A204.1 (cell line): ENCODE results near the gene HAUS1.
"Not testable (repeated sequence)": the region's sequence is repeated elsewhere in the genome, so short reads cannot be mapped to it uniquely, and the experiment has no call there.

Experiments
- FAIRE-seq: peaks from 2 replicates; lab custom pipeline; 2012; peaks lifted over from hg19 to GRCh38; lab: Jason Lieb, UNC

HAUS1 gene

GRCh38 chr18:46095532-46095931 lies 8.7 kb upstream of the HAUS1 start:
- FAIRE-seq, result no peak

GRCh38 chr18:46096651-46097300 lies 7.4 kb upstream of the HAUS1 start:
- FAIRE-seq, result no peak

- FAIRE-seq, result no peak
These were observed 6.8 kb upstream of the HAUS1 start for GRCh38 chr18:46097431-46097800.

- FAIRE-seq, result peak; percentile 6
These were observed 6.2 kb upstream of the HAUS1 start, which contains the start of gene ATP5F1A for GRCh38 chr18:46097801-46098615. TSS of gene ATP5F1A (minus strand) at chr18:46098296. CDS start at chr18:46098231, 65 bp downstream.

GRCh38 chr18:46098616-46098933 lies 5.6 kb upstream of the HAUS1 start:
- FAIRE-seq, result no peak

- no peak for FAIRE-seq
These were observed 4.7 kb upstream of the HAUS1 start for GRCh38 chr18:46099463-46099862.

GRCh38 chr18:46109386-46109785 lies 5.2 kb downstream of the HAUS1 start:
- no peak for FAIRE-seq

- FAIRE-seq, result no peak
These were observed 6.2 kb downstream of the HAUS1 start for GRCh38 chr18:46110406-46110805.

- no peak for FAIRE-seq
These were observed 9.6 kb downstream of the HAUS1 start for GRCh38 chr18:46113751-46114150.

GRCh38 chr18:46126625-46127024 lies 22.4 kb downstream of the HAUS1 start:
- not testable (repeated sequence) for FAIRE-seq

- no peak for FAIRE-seq
These were observed 25.9 kb downstream of the HAUS1 start for GRCh38 chr18:46130061-46130460.

- not testable (repeated sequence) for FAIRE-seq
These were observed 26.4 kb downstream of the HAUS1 start for GRCh38 chr18:46130549-46130948.

GRCh38 chr18:46133534-46133933 lies 29.3 kb downstream of the HAUS1 start:
- no peak for FAIRE-seq

GRCh38 chr18:46134920-46135675 lies 30.9 kb downstream of the HAUS1 start:
- FAIRE-seq, result no peak

GRCh38 chr18:46140173-46140572 lies 36.0 kb downstream of the HAUS1 start:
- FAIRE-seq, result no peak

GRCh38 chr18:46141199-46141598 lies 37.0 kb downstream of the HAUS1 start:
- no peak for FAIRE-seq

GRCh38 chr18:46148810-46149209 lies 44.6 kb downstream of the HAUS1 start:
- FAIRE-seq, result peak; percentile 94

GRCh38 chr18:46152436-46152807 lies 48.2 kb downstream of the HAUS1 start:
- FAIRE-seq, result no peak

GRCh38 chr18:46152808-46153617 lies 48.8 kb downstream of the HAUS1 start:
- no peak for FAIRE-seq

- FAIRE-seq, result no peak
These were observed 51.5 kb downstream of the HAUS1 start for GRCh38 chr18:46155641-46156051.

- no peak for FAIRE-seq
These were observed 52.0 kb downstream of the HAUS1 start for GRCh38 chr18:46156124-46156745.

- no peak for FAIRE-seq
These were observed 52.7 kb downstream of the HAUS1 start for GRCh38 chr18:46156843-46157242.
